SJSA1 (cell line): ENCODE results near the gene USP50. TPM values are rescaled to one million over a fixed set of nuclear protein-coding genes. Genes with fewer than 3 reads are reported as not detected.
"Not testable (repeated sequence)": the region's sequence is repeated elsewhere in the genome, so short reads cannot be mapped to it uniquely, and the experiment has no call there.

Experiments
- DNase-seq, 2 experiments: peaks; one replicate each; pipeline ENCODE4 v3.0.0-alpha.2; 2015 to 2020; ENCODE audit warnings: low spot score in 2 of 2, low read depth in 1 of 2
- H3K27ac ChIP-seq: fragments of 250-450 bp; sonication (Bioruptor Pico); 2 replicates; pipeline ENCODE4 v1.5.1; 2020; ENCODE audit warnings: mild to moderate bottlenecking, moderate library complexity
- H3K27me3 ChIP-seq: fragments of 250-450 bp; sonication (Bioruptor Pico); replicated peaks from 2 replicates; pipeline ENCODE4 v1.5.1; 2020; ENCODE audit warnings: mild to moderate bottlenecking, moderate library complexity
- H3K36me3 ChIP-seq: fragments of 250-450 bp; sonication (Bioruptor Pico); 2 replicates; pipeline ENCODE4 v1.5.1; 2020; ENCODE audit warnings: mild to moderate bottlenecking
- H3K4me1 ChIP-seq: fragments of 250-450 bp; sonication (Bioruptor Pico); replicated peaks from 2 replicates; pipeline ENCODE4 v1.6.1; 2021; ENCODE audit warnings: mild to moderate bottlenecking
- H3K4me3 ChIP-seq: fragments of 250-450 bp; sonication (Bioruptor Pico); 2 replicates; pipeline ENCODE4 v1.5.1; 2020; ENCODE audit warnings: mild to moderate bottlenecking
- H3K9me3 ChIP-seq: fragments of 250-450 bp; sonication (Bioruptor Pico); replicated peaks from 2 replicates; pipeline ENCODE4 v1.5.1; 2020; ENCODE audit warnings: mild to moderate bottlenecking
- total RNA-seq: library from RNA; depleted of rRNA; stranded (reverse); fragments of >200 nt; shearing (Covaris generic); gene quantifications from 2 replicates; pipeline ENCODE4 v1.2.3, GENCODE V29; 2014; rRNA removed

USP50 gene
- not detected in 2 replicates for total RNA-seq

GRCh38 chr15:50546566-50546965, at the start of gene USP50:
USP50 (minus strand) TSS chr15:50546666; CDS start chr15:50546525, 141 bp downstream.
- no peak within 1 kb of the TSS for H3K27ac ChIP-seq
- no peak for DNase-seq
- 0 out of 2 replicates have a peak, but pooled peaks cover 2% of the 10 kb centered on the region for H3K27me3 ChIP-seq
- H3K4me3 ChIP-seq, result no peak within 1 kb of the TSS
- no peaks in the 10 kb centered on the region for H3K9me3 ChIP-seq
- H3K4me1 ChIP-seq, result 0 out of 2 replicates have a peak, but pooled peaks cover 5% of the 10 kb centered on the region
- H3K36me3 ChIP-seq, result no peaks in the 10 kb centered on the region

- Histone ChIP-seq H3K9me3 (no peaks in the 10 kb centered on the region), H3K4me1 (no peaks in the 10 kb centered on the region), H3K4me3 (no peak overlapping the region), H3K27ac (no peak overlapping the region), H3K27me3 (no peaks in the 10 kb centered on the region), H3K36me3 (peaks cover 59% of the 10 kb centered on the region)
- DNase-seq, result no peak
These were observed 47.8 kb upstream of the USP50 start for GRCh38 chr15:50594311-50594710.

GRCh38 chr15:50593761-50594160, 47.3 kb upstream of the USP50 start:
- Histone ChIP-seq H3K36me3 (peaks cover 65% of the 10 kb centered on the region), H3K27me3 (no peaks in the 10 kb centered on the region), H3K27ac (no peak overlapping the region), H3K9me3 (no peaks in the 10 kb centered on the region), H3K4me1 (no peaks in the 10 kb centered on the region), H3K4me3 (no peak overlapping the region)
- no peak for DNase-seq

GRCh38 chr15:50590288-50590687, 43.8 kb upstream of the USP50 start:
- Histone ChIP-seq H3K27me3 (no peaks in the 10 kb centered on the region), H3K4me1 (no peaks in the 10 kb centered on the region), H3K9me3 (no peaks in the 10 kb centered on the region), H3K36me3 (peaks cover 77% of the 10 kb centered on the region), H3K27ac (no peak overlapping the region), H3K4me3 (no peak overlapping the region)
- DNase-seq, result no peak

- no peaks in the 10 kb centered on the region for H3K9me3 ChIP-seq
- no peak overlapping the region for H3K27ac ChIP-seq
- H3K4me3 ChIP-seq, result no peak overlapping the region
- DNase-seq, result no peak
- H3K36me3 ChIP-seq, result peaks cover 66% of the 10 kb centered on the region
- no peaks in the 10 kb centered on the region for H3K27me3 ChIP-seq
- H3K4me1 ChIP-seq, result no peaks in the 10 kb centered on the region
These were observed 31.0 kb upstream of the USP50 start for GRCh38 chr15:50577492-50577891.

- Histone ChIP-seq H3K36me3 (peaks cover 69% of the 10 kb centered on the region), H3K27ac (no peak overlapping the region), H3K4me3 (no peak overlapping the region), H3K27me3 (no peaks in the 10 kb centered on the region), H3K4me1 (no peaks in the 10 kb centered on the region), H3K9me3 (no peaks in the 10 kb centered on the region)
- no peak for DNase-seq
These were observed 29.7 kb upstream of the USP50 start for GRCh38 chr15:50576166-50576565.

GRCh38 chr15:50573842-50574241, 27.4 kb upstream of the USP50 start:
- H3K4me3 ChIP-seq, H3K27me3 ChIP-seq, DNase-seq, H3K4me1 ChIP-seq, H3K27ac ChIP-seq, H3K9me3 ChIP-seq: not testable (repeated sequence)
- peaks cover 61% of the 10 kb centered on the region for H3K36me3 ChIP-seq

- H3K36me3 ChIP-seq, result peaks cover 28% of the 10 kb centered on the region
- no peaks in the 10 kb centered on the region for H3K27me3 ChIP-seq
- H3K27ac ChIP-seq, result no peak overlapping the region
- no peaks in the 10 kb centered on the region for H3K4me1 ChIP-seq
- no peaks in the 10 kb centered on the region for H3K9me3 ChIP-seq
- DNase-seq, result no peak
- H3K4me3 ChIP-seq, result no peak overlapping the region
These were observed 17.3 kb upstream of the USP50 start for GRCh38 chr15:50563756-50564155.

- H3K36me3 ChIP-seq, result peaks cover 28% of the 10 kb centered on the region
- H3K9me3 ChIP-seq, result no peaks in the 10 kb centered on the region
- no peak for DNase-seq
- H3K27me3 ChIP-seq, result no peaks in the 10 kb centered on the region
- H3K4me1 ChIP-seq, result no peaks in the 10 kb centered on the region
- H3K27ac ChIP-seq, result no peak overlapping the region
- no peak overlapping the region for H3K4me3 ChIP-seq
These were observed 16.5 kb upstream of the USP50 start for GRCh38 chr15:50562735-50563640.

- H3K4me1 ChIP-seq, result no peaks in the 10 kb centered on the region
- no peaks in the 10 kb centered on the region for H3K9me3 ChIP-seq
- H3K27me3 ChIP-seq, result no peaks in the 10 kb centered on the region
- H3K4me3 ChIP-seq, result no peak overlapping the region
- no peak for DNase-seq
- H3K27ac ChIP-seq, result no peak overlapping the region
- H3K36me3 ChIP-seq, result peaks cover 18% of the 10 kb centered on the region
These were observed 11.5 kb upstream of the USP50 start for GRCh38 chr15:50558012-50558411.

GRCh38 chr15:50556642-50557371, 10.3 kb upstream of the USP50 start:
- Histone ChIP-seq H3K27ac (no peak overlapping the region), H3K27me3 (no peaks in the 10 kb centered on the region), H3K4me1 (no peaks in the 10 kb centered on the region), H3K9me3 (no peaks in the 10 kb centered on the region), H3K36me3 (peaks cover 12% of the 10 kb centered on the region), H3K4me3 (no peak overlapping the region)
- no peak for DNase-seq

GRCh38 chr15:50552238-50552637, 5.8 kb upstream of the USP50 start:
- Histone ChIP-seq H3K27me3 (no peaks in the 10 kb centered on the region), H3K9me3 (no peaks in the 10 kb centered on the region), H3K4me1 (no peaks in the 10 kb centered on the region), H3K4me3 (no peak overlapping the region), H3K27ac (no peak overlapping the region), H3K36me3 (no peaks in the 10 kb centered on the region)
- no peak for DNase-seq

GRCh38 chr15:50549326-50549725, 2.9 kb upstream of the USP50 start:
- Histone ChIP-seq H3K4me3 (no peak overlapping the region), H3K27me3 (0 out of 2 replicates have a peak, but pooled peaks cover 2% of the 10 kb centered on the region), H3K36me3 (no peaks in the 10 kb centered on the region), H3K4me1 (no peaks in the 10 kb centered on the region), H3K27ac (no peak overlapping the region), H3K9me3 (no peaks in the 10 kb centered on the region)
- no peak for DNase-seq

GRCh38 chr15:50544368-50544767, 2.1 kb downstream of the USP50 start:
- H3K27me3 ChIP-seq, result 0 out of 2 replicates have a peak, but pooled peaks cover 2% of the 10 kb centered on the region
- 0 out of 2 replicates have a peak, but pooled peaks cover 5% of the 10 kb centered on the region for H3K4me1 ChIP-seq
- DNase-seq, result no peak
- H3K9me3 ChIP-seq, result no peaks in the 10 kb centered on the region
- H3K4me3 ChIP-seq, result no peak overlapping the region
- no peak overlapping the region for H3K27ac ChIP-seq
- no peaks in the 10 kb centered on the region for H3K36me3 ChIP-seq
